NCI-H2196 treated with DMSO at 0.1 percent for 48 hours (cell line): ENCODE data around the gene FOXK2.
A peak's percentile ranks its signal among the peaks of the same experiment; 100 is the strongest.

Experiments
- DNase-seq: peaks from one replicate; lab custom pipeline; 2025; ENCODE audit not compliant: unreplicated experiment; lab: John Stamatoyannopoulos, UW

FOXK2 gene

DNA sequence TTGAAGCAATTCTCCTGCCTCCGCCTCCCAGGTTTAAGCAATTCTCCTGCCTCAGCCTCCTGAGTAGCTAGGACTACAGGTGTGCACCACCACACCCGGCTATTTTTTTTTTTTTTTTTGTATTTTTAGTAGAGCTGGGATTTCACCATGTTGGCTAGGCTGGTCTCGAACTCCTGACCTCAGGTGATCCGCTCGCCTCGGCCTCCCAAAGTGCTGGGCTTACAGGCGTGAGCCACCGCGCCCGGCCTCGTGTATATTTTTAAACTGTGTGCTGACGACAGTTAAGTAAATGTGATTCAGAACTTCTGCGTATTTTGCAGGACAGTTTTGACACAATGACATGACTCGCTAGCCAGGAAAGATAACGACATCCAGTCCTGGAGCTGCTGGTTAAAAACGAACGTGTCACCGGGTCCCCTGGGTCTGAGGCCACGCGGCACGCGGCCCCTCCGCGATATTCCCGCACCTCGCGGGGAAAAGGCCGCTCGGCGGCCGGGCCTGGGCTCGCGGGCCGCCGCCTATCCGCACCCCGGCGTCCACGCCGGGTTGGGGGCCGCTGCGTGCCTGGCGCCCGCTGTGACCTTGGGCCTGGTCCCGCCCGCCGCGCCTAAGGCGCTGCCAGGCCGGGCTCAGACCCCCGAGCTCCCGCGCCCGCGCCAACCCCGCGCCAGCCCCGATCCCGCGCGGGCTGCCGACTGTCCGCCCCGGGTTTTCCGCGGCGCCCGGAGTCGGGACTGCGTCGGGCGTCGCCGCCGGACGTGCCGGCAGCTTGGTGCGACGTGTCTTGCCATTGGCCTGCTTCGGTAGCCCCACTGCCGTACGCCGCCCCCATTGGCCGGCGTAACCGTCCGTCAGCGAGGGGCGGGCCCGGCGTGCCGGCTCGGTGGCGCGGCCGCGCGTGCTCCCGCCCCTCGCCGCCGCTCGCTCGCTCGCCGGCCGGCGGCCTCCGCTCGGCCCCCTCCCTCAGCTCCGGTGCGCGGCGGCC is at the start of gene FOXK2:
Gene FOXK2, plus strand, starts transcription at position 907 of the 985 bp plus-strand sequence. CDS start 157 bp downstream, outside the sequence.
- peak; percentile 95 for DNase-seq

DNA sequence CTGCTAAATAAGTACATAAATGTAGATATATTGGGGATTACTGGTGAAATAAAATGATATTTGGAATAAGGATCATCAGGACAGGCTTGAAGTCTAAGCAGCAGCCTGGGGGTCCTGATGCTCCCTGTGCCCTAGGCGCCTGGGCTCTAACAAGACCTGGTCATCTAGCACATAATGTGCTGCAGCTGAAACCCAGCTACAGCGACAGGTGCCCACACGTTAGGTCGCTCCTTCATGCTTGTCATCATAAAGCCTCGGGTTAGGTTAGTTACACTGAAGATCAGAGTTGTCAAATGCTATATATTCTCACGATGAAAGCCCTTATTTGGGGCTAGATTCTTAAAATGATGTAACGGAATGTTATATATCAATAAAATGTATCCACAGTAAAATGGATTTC is 49.5 kb upstream of the FOXK2 start:
- DNase-seq: no peak

DNA sequence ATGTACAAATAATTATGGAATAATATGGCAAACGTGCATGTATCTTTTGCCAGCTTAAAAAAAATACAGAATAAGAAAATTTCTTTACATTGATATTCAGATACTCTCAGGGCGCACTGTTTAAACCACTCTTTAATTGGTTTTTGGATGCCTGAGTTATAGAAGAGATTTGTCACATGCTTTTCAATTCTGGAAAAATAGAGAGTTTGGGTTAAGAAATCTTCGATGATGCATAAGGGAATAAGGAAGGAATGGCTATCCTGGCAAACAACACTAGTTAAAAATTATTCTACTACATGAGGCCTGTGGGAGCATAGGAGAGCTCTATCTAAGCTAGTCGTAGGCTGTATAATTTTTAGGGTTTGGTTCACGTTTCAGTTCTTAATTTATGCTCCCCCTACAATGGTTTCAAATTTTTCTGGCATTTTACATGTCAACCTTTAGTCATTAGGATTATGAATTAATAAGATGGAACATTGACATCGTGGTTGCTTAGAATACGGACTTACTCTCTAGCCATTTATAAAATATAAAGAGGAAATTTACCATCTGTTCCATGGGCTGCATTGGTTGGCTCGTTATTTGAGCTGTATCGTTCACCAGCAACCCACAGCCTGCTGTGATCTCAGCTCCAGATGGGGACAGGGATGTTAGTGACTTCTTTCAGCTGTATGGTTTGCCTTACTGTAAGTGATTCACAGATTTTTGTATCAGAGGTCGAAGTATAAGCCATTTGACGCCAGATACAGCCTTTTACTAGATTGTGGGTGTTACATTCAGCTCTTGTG is 45.1 kb upstream of the FOXK2 start:
- DNase-seq: no peak

DNA sequence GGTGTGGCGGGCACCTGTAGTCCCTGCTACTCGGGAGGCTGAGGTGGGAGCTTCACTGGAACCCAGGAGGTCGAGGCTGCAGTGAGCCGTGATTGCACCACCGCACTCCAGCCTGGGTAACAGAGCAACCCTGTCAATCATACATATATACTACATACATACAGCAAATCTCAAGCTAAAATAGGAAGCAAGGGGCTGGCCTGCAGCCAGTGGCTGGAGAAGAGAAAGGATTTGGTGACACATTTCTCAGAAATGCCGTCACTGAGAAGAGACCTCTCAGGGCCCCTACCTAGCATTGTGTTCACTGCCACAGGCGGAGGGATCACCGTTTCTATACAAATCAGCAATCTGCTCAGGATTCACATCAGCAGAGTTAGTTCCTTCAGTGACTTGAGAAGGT is 44.1 kb upstream of the FOXK2 start:
- DNase-seq: no peak

DNA sequence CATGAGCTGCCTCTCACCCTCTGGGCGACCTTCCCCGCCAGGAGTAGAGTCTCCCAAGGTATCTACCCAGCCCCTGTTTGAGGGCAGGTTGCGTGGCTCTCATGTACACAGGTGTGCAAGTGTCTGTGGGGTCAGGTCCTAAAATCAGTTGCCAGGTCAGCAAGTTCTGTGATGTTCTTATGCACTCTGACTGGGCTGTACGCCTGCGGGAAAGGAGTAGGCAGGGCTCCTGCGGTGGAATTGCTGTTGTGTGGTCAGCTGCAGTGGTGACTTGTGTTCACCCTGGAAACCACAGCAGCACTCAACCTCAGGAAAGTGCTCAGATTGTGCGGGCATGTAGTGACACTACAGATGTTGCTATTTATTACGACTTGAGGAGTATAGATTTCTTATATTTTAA is 41.6 kb upstream of the FOXK2 start:
- DNase-seq: no peak

DNA sequence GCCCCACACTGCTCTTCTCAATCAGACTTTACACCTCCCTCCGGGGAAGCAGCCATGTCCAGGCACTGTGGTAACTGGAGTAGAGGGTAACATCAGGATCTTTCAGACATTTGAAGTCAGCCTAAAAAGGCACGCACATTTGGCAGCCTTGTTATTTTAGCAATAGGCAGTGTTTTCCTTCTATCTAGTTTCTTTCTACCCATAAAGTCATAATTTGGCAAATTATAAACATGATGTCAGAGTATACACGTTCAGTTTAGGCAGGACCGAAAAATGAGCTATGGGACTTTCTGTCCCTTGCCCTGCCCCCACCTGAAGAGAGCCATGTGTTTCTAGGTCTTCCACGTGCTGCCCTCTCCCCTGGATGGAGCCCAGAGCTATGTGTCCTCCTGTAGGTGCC is 39.9 kb upstream of the FOXK2 start:
- DNase-seq: no peak

DNA sequence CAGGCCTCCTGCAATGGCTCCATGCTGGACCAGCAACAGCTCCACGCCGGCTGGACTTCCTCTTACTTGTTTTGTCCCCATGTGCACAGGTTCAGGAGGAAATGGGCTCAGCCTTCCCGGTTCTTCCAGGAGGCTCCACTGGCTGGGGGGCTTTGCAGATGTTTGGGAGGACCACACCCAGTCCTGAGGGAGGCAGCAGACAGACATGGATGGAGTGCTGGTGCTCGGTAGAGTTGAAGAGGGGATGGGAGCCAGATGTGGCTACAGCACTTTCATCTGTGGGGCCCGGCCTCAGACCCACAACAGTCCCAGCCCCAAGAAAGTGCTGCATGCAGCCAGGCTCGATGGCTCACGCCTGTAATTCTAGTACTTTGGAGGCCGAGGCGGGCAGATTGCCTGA is 39.2 kb upstream of the FOXK2 start:
- no peak for DNase-seq

DNA sequence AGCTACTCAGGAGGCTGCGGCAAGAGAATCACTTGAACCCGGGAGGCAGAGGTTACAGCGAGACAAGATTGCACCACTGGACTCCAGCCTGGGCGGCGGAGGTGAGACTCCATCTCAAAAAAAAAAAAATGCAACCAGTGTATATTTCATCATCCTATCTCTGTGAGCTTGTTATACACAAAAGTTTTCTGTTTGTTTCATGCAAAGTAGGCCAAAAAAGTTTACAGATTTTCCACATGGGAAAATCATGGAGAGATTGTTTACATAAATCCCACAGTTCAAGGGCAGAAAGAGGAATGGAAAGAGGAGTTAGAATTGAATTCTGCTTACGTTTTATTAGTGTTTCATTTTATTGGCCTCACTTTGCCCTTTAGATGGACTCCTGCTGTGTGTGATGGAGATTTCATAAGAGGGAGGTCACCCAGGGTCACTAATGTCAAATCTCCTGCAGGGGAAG is 36.3 kb upstream of the FOXK2 start:
- no peak for DNase-seq

DNA sequence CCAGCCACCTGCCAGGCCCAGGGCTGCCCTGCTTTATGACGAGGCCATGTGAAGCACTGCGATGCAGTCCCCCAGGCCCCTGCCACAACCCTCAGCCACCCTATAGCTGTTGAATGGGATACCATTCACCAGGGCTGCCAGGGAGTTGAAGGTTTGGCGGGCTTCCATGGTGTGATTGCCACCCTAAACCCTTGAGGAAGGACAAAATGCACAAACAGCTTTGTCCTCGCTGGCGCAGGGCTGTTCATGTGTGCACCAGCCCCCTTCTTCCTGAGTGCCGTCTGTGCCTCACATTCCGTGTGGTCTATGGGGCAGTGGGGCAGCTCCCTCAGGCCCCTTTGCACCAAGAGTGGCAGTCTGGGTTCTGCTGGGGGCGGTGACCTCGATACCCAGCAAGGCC is 35.7 kb upstream of the FOXK2 start:
- DNase-seq: no peak

DNA sequence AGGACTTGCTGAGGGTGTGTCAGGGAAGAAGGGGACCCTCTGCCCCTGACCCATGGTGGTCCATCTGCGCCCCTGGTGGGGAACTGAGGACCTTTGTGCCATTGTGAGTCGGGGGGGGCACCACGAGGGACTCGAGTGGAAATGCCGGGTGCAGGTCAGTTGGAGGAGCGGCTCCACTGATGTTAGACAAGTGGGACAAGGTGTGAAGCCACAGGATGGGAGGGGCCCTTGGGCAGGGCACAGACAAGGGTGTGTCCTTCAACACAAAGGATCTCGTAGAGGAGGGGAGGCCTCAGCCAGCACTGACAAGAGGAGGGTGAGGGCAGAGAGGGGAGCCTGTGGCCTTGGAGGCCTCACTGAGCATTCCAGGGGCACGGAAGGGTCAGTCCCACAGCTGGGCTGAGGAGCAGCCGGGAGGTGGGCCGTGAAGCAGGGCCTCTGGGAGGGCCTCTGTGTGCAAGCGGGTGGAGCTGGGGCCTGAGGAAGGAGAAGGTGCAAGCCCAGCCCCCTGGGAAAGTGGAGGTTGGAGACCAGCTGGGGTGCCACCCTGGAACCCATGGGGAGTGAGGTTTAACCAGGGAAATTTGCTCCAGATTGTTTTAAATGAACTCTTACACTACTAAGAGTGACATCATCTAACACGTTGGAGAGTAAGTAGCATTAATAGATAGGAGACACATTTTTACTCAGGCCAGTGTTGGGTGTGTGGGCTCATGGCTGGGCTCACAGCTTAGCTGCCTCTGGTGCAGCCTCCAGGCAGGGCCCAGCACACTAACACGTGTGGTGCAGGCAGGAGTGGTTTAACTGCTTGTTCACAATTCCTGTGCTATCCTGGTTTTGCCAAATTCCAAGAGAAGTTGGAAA is 33.1 kb upstream of the FOXK2 start:
- DNase-seq: no peak

DNA sequence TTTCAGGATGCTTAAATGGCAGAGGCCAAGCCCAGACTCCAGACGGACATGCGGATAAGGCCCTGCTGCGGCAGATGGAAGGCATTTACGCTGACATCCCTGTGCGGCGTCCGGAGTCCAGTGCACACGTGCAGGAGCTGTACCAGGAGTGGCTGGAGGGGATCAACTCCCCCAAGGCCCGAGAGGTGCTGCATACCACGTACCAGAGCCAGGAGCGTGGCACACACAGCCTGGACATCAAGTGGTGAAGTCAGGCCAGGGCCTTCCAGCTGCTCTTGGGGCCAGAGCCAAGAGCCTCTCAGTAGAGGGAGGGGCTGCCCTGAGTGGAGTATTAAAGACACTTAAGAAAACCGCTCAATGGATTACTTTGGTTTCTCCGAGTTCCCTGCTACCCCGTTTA is 31.6 kb upstream of the FOXK2 start:
- DNase-seq: no peak

DNA sequence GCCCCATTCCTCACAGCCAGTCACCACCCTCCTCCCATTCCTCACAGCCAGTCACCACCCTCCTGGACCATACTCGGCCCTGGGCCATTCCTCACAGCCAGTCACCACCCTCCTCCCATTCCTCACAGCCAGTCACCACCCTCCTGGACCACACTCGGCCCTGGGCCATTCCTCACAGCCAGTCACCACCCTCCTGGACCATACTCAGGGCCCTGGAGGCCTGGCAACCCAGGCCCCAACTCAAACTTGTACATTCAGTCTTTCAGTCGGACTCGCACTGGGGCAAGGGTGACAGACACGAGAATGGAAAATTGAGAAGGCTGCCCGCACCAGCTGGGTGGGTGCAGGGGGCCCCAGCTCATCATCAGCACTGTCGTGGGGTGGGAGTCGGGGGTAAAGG is 30.4 kb upstream of the FOXK2 start:
- no peak for DNase-seq

DNA sequence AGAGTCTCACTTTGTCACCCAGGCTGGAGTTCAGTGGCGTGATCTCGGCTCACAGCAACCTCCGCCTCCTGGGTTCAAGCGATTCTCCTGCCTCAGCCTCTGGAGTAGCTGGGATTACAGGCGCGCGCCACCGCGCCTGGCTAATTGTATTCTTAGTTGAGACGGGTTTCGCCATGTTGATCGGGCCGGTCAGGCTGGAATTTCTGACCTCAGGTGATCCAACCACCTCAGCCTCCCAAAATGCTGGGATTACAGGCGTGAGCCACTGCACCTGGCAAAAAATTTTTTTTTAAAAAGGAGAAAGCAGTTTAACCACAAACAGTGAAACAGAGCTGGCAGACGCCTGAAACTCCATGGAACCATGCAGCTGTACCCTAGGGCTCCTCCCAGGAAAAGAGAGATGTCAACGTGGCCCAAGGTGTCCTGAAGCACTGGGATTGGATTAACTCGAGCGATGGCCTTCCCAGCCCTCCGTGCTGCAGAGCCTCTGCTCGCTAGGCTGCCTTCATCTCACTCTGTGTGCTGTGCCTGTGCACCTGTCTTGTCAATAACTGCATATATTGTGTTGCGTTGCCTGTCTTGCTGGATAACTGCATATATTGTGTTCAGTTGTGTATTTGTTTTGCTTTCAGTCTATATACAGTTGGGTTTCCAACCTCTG is 29.6 kb upstream of the FOXK2 start:
- DNase-seq: no peak

DNA sequence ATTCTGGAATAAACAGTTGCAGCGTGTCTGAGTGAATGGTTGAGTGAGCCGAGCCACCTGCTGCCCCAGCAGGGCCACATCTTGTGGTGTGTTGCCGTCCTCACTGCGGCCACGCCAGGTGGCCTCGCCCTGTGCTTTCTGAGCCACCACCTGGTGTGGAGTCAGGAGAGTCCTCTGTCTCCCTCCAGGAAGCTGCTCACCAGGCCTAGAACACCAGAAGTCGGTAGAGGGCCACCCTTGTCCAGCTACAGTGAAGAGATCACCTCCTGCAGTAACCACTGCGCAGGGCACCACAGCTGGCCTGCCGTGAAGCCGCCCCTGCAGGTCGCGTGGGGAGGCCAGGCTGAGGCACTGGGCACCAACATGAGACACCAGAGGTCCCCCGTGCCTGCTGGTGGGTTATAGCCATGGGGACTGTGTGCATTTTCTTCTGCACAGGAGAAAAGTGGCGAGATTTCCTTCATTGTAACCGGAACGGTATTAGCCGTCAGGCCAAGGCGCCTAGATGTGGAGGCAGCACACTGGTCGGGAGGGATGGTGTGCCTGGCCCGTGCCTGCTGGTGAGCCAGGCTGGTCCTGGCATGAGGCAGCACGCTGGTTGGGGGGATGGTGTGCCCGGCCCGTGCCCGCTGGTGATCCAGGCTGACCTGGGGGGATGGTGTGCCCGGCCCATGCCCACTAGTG is 28.9 kb upstream of the FOXK2 start:
- peak; percentile 27 for DNase-seq

DNA sequence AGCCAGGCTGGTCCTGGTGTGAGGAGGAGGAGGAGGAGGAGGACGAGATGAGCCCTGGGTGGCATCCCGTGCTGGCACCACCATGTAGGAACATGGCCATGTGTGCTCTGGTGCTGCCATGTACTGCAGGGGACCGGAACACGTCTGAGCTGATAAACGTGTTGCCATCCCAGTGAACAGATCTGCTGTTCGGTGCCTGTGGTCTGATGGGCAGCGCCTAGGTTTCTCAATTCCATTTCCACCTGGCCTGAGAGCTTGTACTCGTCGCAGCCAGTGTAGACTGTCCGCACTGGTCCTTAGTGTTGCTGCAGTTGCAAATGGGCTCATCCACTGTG is 28.4 kb upstream of the FOXK2 start:
- DNase-seq: no peak

DNA sequence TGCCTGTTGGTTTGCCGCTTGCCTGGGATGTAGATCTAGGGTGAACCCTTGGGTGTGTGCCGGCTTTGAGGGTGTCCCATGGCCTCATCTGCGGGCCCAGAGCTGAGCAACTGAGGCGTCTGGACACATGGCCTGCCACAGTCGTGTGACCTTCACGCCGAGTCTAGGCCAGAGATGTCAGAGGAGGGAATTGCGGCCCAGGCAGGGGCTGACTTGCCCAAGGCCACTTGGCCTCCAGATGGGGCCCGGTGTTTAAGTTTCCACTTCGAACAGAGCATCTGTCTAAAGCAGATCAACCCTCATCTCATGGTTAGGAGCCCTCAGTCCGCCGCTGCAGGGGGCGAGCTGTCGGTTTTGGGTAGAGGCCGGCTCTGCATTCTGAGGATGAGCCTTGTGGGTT is 28.0 kb upstream of the FOXK2 start:
- no peak for DNase-seq

DNA sequence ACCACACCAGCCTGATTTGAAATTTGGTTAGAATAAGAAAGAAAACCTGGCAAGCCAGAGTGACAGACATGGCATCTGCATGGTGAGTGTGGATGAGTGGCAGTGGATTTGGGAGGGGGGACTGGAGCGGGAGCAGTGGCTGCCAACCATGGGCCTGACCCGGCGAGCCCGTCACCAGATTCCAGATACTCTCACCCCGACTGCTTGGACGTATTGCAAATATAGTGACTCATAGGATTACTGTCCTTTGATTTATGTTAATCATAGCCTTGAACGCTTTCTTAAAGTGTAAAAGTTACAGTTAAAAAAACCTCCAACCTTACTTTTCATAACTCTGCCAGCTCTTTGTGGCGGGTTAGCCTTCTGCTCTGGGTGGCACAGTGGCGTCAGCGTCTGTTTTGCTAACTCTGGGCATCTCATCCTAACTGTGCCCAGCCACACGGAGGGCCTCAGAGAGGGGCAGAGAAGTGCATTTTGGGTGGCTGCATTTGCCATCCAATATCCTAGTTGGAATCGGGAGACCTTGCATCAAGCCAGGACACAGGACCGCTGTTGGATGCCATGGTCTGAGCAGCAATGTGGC is 26.8 kb upstream of the FOXK2 start:
- DNase-seq: no peak

DNA sequence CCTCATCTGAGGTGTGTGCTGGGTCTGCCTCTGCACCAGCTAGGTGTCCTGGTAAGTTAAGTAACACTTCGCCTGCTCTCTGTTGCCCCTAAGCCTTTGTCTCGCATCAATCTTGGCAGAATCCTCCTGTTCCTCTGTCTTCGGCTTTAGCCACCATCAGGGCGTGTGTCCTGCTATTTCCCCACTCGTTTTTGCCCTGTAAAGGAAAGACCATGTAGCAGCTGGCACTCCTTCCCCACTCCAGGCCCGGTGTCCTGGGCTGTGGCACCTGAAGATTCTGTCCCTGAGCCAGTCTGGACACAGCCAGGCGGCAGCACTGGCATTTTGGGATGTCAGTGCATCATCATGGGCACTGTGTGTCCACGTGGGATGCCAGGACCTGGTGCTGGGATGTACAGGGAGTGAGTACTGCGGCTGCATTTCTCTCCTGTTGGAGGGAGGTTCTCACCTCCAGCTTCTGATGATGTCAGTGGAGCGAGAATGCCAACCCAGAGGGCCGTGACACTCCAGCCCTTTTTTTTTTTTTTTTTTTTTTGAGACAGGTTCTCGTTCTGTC is 26.2 kb upstream of the FOXK2 start:
- no peak for DNase-seq
